Stimulated activated CD4-positive, alpha-beta T cell treated with anti-CD3 and anti-CD28 coated beads, TNF-alpha, amount 100 ng/mL, for 4 hours (primary cell): ENCODE data around the gene MAGI2.
"Not testable (repeated sequence)": the region's sequence is repeated elsewhere in the genome, so short reads cannot be mapped to it uniquely, and the experiment has no call there.

Experiments
- DNase-seq, 3 experiments: peaks; one replicate each; pipeline ENCODE4 v3.0.0-alpha.2; 2020; ENCODE audit warnings: low read depth in 3 of 3

Gene MAGI2

GRCh38 chr7:78562191-78562590 is 891.3 kb downstream of the MAGI2 start:
- no peak for DNase-seq

GRCh38 chr7:78558566-78558965 is 894.9 kb downstream of the MAGI2 start:
- DNase-seq, result no peak

- DNase-seq, result no peak
Observed at GRCh38 chr7:78543976-78544375, 909.5 kb downstream of the MAGI2 start.

GRCh38 chr7:78542981-78543380 is 910.5 kb downstream of the MAGI2 start:
- no peak for DNase-seq

GRCh38 chr7:78542541-78542940 is 910.9 kb downstream of the MAGI2 start:
- DNase-seq, result no peak

GRCh38 chr7:78539825-78540224 is 913.6 kb downstream of the MAGI2 start:
- no peak for DNase-seq

- no peak for DNase-seq
Observed at GRCh38 chr7:78535655-78536054, 917.8 kb downstream of the MAGI2 start.

- DNase-seq, result no peak
Observed at GRCh38 chr7:78530351-78530750, 923.1 kb downstream of the MAGI2 start.

- no peak for DNase-seq
Observed at GRCh38 chr7:78529392-78529791, 924.1 kb downstream of the MAGI2 start.

- no peak for DNase-seq
Observed at GRCh38 chr7:78528964-78529363, 924.5 kb downstream of the MAGI2 start.

- DNase-seq, result no peak
Observed at GRCh38 chr7:78523930-78524329, 929.5 kb downstream of the MAGI2 start.

GRCh38 chr7:78521961-78522360 is 931.5 kb downstream of the MAGI2 start:
- no peak for DNase-seq

- no peak for DNase-seq
Observed at GRCh38 chr7:78516450-78516849, 937.0 kb downstream of the MAGI2 start.

- DNase-seq, result no peak
Observed at GRCh38 chr7:78514634-78515033, 938.8 kb downstream of the MAGI2 start.

- no peak for DNase-seq
Observed at GRCh38 chr7:78510580-78511188, 942.8 kb downstream of the MAGI2 start.

- DNase-seq, result not testable (repeated sequence)
Observed at GRCh38 chr7:78503301-78503700, 950.2 kb downstream of the MAGI2 start.

GRCh38 chr7:78501064-78501463 is 952.4 kb downstream of the MAGI2 start:
- DNase-seq, result no peak

GRCh38 chr7:78499971-78500370 is 953.5 kb downstream of the MAGI2 start:
- no peak for DNase-seq

- no peak for DNase-seq
Observed at GRCh38 chr7:78499283-78499682, 954.2 kb downstream of the MAGI2 start.

- DNase-seq, result no peak
Observed at GRCh38 chr7:78497728-78498427, 955.6 kb downstream of the MAGI2 start.

- no peak for DNase-seq
Observed at GRCh38 chr7:78496096-78496630, 957.3 kb downstream of the MAGI2 start.

- DNase-seq, result no peak
Observed at GRCh38 chr7:78493401-78493800, 960.1 kb downstream of the MAGI2 start.

GRCh38 chr7:78492146-78492545 is 961.3 kb downstream of the MAGI2 start:
- DNase-seq, result no peak
